Measurements from ENCODE around the gene OLIG1. TPM values are rescaled to one million over a fixed set of nuclear protein-coding genes. Genes with fewer than 3 reads are reported as not detected.

The OLIG1 gene
- total RNA-seq, 2 donors from 2014 or later, result not detected

GRCh38 chr21:33028287-33028670 lies 41.7 kb upstream of the OLIG1 start:
- Histone ChIP-seq H3K27me3 (peaks cover 35 to 63% of the 10 kb centered on the region in 2 donors), H3K36me3 (no peaks in the 10 kb centered on the region), H3K4me1 (peaks cover 0 to 58% of the 10 kb centered on the region in 2 donors), H3K4me3 (no peak overlapping the region), H3K27ac (no peak overlapping the region), H3K9me3 (no peaks in the 10 kb centered on the region)
- no peak for TF ChIP-seq CTCF (IDR thresholded peaks at IDR 0.05)
- no peak for DNase-seq (ENCODE audit: low spot score)

- H3K9me3 ChIP-seq, result no peaks in the 10 kb centered on the region
- TF ChIP-seq CTCF (IDR thresholded peaks at IDR 0.05), result no peak
- H3K27ac ChIP-seq, result no peak overlapping the region
- no peak overlapping the region for H3K4me3 ChIP-seq
- H3K36me3 ChIP-seq, result no peaks in the 10 kb centered on the region
- peaks cover 0 to 52% of the 10 kb centered on the region in 2 donors for H3K4me1 ChIP-seq
- H3K27me3 ChIP-seq, result peaks cover 36 to 57% of the 10 kb centered on the region in 2 donors
- DNase-seq (ENCODE audit: low spot score), result no peak
Observed at GRCh38 chr21:33028773-33029384, 41.1 kb upstream of the OLIG1 start.

- Histone ChIP-seq H3K9me3 (no peaks in the 10 kb centered on the region), H3K27ac (no peak overlapping the region), H3K4me1 (peaks cover 0 to 47% of the 10 kb centered on the region in 2 donors), H3K36me3 (no peaks in the 10 kb centered on the region), H3K4me3 (no peak overlapping the region), H3K27me3 (peaks cover 36 to 51% of the 10 kb centered on the region in 2 donors)
- no peak for TF ChIP-seq CTCF (IDR thresholded peaks at IDR 0.05)
- DNase-seq (ENCODE audit: low spot score), result no peak
Observed at GRCh38 chr21:33029385-33029921, 40.5 kb upstream of the OLIG1 start.

- Histone ChIP-seq H3K36me3 (no peaks in the 10 kb centered on the region), H3K4me3 (no peak overlapping the region), H3K9me3 (no peaks in the 10 kb centered on the region), H3K27ac (no peak overlapping the region), H3K4me1 (peaks cover 0 to 47% of the 10 kb centered on the region in 2 donors), H3K27me3 (peaks cover 31 to 46% of the 10 kb centered on the region in 2 donors)
- TF ChIP-seq CTCF (IDR thresholded peaks at IDR 0.05), result no peak
- DNase-seq (ENCODE audit: low spot score), result no peak
Observed at GRCh38 chr21:33029975-33030461, 39.9 kb upstream of the OLIG1 start.

GRCh38 chr21:33030633-33031032 lies 39.3 kb upstream of the OLIG1 start:
- no peaks in the 10 kb centered on the region for H3K9me3 ChIP-seq
- no peak for DNase-seq (ENCODE audit: low spot score)
- peaks cover 26 to 43% of the 10 kb centered on the region in 2 donors for H3K27me3 ChIP-seq
- TF ChIP-seq CTCF (IDR thresholded peaks at IDR 0.05), result no peak
- H3K4me3 ChIP-seq, result no peak overlapping the region
- no peak overlapping the region for H3K27ac ChIP-seq
- peaks cover 0 to 43% of the 10 kb centered on the region in 2 donors for H3K4me1 ChIP-seq
- no peaks in the 10 kb centered on the region for H3K36me3 ChIP-seq

Measured in right atrium auricular region (tissue), 2 donors.